OCI-LY1 (cell line): ENCODE measurements around the gene PRKG1.

Source experiments
- EZH2 ChIP-seq: fragments of 200-600 bp; sonication (generic), shearing (Covaris generic); IDR thresholded peaks from 2 replicates; pipeline ENCODE4 v1.8.0; 2017; ENCODE audit warnings: borderline replicate concordance, mixed run types, mild to moderate bottlenecking, antibody characterized with exemption, low read length, moderate library complexity, mixed read lengths
- TF ChIP-seq, protein P1 (sequence below): fragments of 200-600 bp; sonication (generic), shearing (Covaris generic); IDR thresholded peaks from 2 replicates; pipeline ENCODE4 v1.5.1; 2017; ENCODE audit warnings: mild to moderate bottlenecking, antibody characterized with exemption, low read length, moderate library complexity, mixed read lengths

DNA sequence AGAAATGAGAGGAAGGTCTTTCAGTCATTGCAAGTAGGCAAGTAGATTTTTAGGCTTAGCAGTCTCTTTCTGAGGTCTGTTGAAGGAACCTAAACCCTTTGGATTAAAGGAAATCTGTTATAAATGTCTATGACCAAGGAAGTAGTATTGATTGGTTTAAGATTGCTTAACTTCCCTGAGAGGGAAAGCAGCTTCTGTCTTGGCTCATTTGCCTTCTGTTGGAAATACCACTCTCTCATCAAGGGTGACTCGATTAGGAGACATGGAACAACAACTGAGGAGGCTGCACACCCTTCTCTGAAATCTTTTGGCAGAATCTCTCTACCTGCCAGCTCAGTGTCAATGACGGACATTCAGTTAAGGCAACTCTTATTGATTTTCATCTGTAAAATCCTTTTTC is 282.9 kb downstream of the PRKG1 start:
- TF ChIP-seq, protein P1, sequence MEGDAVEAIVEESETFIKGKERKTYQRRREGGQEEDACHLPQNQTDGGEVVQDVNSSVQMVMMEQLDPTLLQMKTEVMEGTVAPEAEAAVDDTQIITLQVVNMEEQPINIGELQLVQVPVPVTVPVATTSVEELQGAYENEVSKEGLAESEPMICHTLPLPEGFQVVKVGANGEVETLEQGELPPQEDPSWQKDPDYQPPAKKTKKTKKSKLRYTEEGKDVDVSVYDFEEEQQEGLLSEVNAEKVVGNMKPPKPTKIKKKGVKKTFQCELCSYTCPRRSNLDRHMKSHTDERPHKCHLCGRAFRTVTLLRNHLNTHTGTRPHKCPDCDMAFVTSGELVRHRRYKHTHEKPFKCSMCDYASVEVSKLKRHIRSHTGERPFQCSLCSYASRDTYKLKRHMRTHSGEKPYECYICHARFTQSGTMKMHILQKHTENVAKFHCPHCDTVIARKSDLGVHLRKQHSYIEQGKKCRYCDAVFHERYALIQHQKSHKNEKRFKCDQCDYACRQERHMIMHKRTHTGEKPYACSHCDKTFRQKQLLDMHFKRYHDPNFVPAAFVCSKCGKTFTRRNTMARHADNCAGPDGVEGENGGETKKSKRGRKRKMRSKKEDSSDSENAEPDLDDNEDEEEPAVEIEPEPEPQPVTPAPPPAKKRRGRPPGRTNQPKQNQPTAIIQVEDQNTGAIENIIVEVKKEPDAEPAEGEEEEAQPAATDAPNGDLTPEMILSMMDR = no peak
- no peak for TF ChIP-seq EZH2
